ENCODE results near the gene RBFOX2. TPM values are rescaled to one million over a fixed set of nuclear protein-coding genes. Genes with fewer than 3 reads are reported as not detected.

Gene RBFOX2
- total and polyA plus RNA-seq, 10 of the 15 experiments (the other 5 are each of a cell fraction or from before 2014, with no cell fraction given): 0.01 to 2.7 (median 0.17) TPM; not detected in 4

DNA sequence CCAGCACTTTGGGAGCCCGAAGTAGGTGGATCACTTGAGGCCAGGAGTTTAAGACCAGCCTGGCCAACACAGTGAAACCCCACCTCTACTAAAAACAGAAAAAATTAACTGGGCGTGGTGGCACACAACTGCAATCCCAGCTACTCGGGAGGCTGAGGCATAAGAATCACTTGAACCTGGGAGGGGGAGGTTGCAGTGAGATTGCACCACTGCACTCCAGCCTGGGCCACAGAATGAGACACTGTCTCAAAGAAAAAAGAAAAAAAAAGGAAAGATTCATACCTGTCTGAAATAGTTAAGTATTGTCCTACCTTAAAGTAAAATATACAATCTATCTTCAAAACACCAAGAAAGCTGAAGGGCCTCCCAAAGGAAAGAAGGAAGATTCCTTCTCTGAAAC lies 20.1 kb downstream of the RBFOX2 start (continued):
- TF ChIP-seq, protein P1, sequence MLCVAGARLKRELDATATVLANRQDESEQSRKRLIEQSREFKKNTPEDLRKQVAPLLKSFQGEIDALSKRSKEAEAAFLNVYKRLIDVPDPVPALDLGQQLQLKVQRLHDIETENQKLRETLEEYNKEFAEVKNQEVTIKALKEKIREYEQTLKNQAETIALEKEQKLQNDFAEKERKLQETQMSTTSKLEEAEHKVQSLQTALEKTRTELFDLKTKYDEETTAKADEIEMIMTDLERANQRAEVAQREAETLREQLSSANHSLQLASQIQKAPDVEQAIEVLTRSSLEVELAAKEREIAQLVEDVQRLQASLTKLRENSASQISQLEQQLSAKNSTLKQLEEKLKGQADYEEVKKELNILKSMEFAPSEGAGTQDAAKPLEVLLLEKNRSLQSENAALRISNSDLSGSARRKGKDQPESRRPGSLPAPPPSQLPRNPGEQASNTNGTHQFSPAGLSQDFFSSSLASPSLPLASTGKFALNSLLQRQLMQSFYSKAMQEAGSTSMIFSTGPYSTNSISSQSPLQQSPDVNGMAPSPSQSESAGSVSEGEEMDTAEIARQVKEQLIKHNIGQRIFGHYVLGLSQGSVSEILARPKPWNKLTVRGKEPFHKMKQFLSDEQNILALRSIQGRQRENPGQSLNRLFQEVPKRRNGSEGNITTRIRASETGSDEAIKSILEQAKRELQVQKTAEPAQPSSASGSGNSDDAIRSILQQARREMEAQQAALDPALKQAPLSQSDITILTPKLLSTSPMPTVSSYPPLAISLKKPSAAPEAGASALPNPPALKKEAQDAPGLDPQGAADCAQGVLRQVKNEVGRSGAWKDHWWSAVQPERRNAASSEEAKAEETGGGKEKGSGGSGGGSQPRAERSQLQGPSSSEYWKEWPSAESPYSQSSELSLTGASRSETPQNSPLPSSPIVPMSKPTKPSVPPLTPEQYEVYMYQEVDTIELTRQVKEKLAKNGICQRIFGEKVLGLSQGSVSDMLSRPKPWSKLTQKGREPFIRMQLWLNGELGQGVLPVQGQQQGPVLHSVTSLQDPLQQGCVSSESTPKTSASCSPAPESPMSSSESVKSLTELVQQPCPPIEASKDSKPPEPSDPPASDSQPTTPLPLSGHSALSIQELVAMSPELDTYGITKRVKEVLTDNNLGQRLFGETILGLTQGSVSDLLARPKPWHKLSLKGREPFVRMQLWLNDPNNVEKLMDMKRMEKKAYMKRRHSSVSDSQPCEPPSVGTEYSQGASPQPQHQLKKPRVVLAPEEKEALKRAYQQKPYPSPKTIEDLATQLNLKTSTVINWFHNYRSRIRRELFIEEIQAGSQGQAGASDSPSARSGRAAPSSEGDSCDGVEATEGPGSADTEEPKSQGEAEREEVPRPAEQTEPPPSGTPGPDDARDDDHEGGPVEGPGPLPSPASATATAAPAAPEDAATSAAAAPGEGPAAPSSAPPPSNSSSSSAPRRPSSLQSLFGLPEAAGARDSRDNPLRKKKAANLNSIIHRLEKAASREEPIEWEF (IDR thresholded peaks at IDR 0.05; ENCODE audit: insufficient replicate concordance, low read depth, low read length): no peak
- no peak for TF ChIP-seq NFYB (IDR thresholded peaks at IDR 0.05; ENCODE audit: insufficient read depth, low read depth, low read length)

DNA sequence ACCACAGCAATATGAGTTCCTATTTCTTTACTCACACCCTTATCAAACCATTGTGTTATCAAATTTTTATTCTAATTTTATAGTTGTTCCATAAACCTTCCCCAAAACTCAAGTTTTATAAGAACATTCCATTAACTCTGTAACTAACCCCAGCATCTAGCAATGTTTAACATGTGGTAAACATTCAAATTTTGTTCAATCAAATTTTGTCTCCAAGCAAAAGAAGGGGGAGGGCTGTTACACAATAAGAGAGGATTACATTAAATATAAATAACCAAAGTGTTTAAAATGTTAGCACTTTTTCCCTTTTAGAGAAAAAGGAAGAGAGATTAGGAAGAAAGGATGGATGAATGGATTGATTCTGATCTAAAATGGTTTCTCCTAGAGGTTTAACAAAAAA lies 20.5 kb downstream of the RBFOX2 start:
- ATAC-seq (no peak), DNase-seq (ENCODE audit: low read depth, low spot score) (no peak), FAIRE-seq (no peak)
- no peaks in the 10 kb centered on the region; a peak in 1 of 4 replicates for H3K27me3 ChIP-seq (replicated peaks in 1 of 2; ENCODE audit: control insufficient read depth in 2 of 2, insufficient read depth in 2 of 2, low read length in 1 of 2)
- H3K36me3 ChIP-seq (ENCODE audit: control insufficient read depth in 2 of 2, insufficient read depth in 2 of 2, low read length in 1 of 2): no peaks in the 10 kb centered on the region
- no peak overlapping the region for H2AFZ ChIP-seq (ENCODE audit: control insufficient read depth, low read depth, low read length)
- intact Hi-C loops (cut with micrococcal nuclease; ENCODE audit: unreplicated experiment) (no loop called here), in situ Hi-C loops (cut with MboI) (no loop called here)
- SMC1A ChIA-PET (ENCODE audit: uncharacterized antibody, unreplicated experiment): no interaction called here
- TF ChIP-seq ZNF384 (IDR thresholded peaks at IDR 0.05; ENCODE audit: borderline replicate concordance, low read depth, low read length) (no peak), ETV6 (conservative IDR thresholded peaks at IDR 0.05 in 1 of 2, IDR thresholded peaks at IDR 0.05 in 1 of 2; ENCODE audit: borderline replicate concordance in 1 of 2, low read depth in 1 of 2) (no peak), CHD2 (IDR thresholded peaks at IDR 0.05; ENCODE audit: borderline replicate concordance, low read depth, low read length) (no peak), TCF7 (IDR thresholded peaks at IDR 0.05; ENCODE audit: borderline replicate concordance) (no peak), NFYA (IDR thresholded peaks at IDR 0.05; ENCODE audit: borderline replicate concordance, low read depth, low read length) (no peak), STAT3 (IDR thresholded peaks at IDR 0.05; ENCODE audit: low read depth, low read length) (no peak), POLR2A (IDR thresholded peaks at IDR 0.05; ENCODE audit: low read depth, low read length) (no peak), ASH2L (IDR thresholded peaks at IDR 0.05; ENCODE audit: borderline replicate concordance, low read depth) (no peak), CBX5 (IDR thresholded peaks at IDR 0.05; ENCODE audit: low read depth) (no peak), MYC (IDR thresholded peaks at IDR 0.05; ENCODE audit: insufficient read depth, insufficient read length, insufficient replicate concordance, low read length, severe bottlenecking) (no peak)
- TF ChIP-seq, protein P2, sequence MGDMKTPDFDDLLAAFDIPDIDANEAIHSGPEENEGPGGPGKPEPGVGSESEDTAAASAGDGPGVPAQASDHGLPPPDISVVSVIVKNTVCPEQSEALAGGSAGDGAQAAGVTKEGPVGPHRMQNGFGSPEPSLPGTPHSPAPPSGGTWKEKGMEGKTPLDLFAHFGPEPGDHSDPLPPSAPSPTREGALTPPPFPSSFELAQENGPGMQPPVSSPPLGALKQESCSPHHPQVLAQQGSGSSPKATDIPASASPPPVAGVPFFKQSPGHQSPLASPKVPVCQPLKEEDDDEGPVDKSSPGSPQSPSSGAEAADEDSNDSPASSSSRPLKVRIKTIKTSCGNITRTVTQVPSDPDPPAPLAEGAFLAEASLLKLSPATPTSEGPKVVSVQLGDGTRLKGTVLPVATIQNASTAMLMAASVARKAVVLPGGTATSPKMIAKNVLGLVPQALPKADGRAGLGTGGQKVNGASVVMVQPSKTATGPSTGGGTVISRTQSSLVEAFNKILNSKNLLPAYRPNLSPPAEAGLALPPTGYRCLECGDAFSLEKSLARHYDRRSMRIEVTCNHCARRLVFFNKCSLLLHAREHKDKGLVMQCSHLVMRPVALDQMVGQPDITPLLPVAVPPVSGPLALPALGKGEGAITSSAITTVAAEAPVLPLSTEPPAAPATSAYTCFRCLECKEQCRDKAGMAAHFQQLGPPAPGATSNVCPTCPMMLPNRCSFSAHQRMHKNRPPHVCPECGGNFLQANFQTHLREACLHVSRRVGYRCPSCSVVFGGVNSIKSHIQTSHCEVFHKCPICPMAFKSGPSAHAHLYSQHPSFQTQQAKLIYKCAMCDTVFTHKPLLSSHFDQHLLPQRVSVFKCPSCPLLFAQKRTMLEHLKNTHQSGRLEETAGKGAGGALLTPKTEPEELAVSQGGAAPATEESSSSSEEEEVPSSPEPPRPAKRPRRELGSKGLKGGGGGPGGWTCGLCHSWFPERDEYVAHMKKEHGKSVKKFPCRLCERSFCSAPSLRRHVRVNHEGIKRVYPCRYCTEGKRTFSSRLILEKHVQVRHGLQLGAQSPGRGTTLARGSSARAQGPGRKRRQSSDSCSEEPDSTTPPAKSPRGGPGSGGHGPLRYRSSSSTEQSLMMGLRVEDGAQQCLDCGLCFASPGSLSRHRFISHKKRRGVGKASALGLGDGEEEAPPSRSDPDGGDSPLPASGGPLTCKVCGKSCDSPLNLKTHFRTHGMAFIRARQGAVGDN (IDR thresholded peaks at IDR 0.05): no peak
- no peaks in the 10 kb centered on the region for H3K79me2 ChIP-seq (ENCODE audit: control insufficient read depth, insufficient read depth, low read length)
- H3K4me1 ChIP-seq (ENCODE audit: control insufficient read depth, insufficient read depth, low read length): no peaks in the 10 kb centered on the region
- H3K9me3 ChIP-seq (replicated peaks; ENCODE audit: control insufficient read depth, insufficient read depth, low read length): no peaks in the 10 kb centered on the region
- no peak overlapping the region for H3K4me2 ChIP-seq (ENCODE audit: control insufficient read depth, insufficient read depth)
- CTCF ChIA-PET: no interaction called here
- BruUV-seq (replicated peaks): no TSS peak
- no peak overlapping the region for H3K9ac ChIP-seq (ENCODE audit: control insufficient read depth, insufficient read depth, low read length)
- no peaks in the 10 kb centered on the region for H4K20me1 ChIP-seq (ENCODE audit: control insufficient read depth, insufficient read depth)
- RAD21 ChIA-PET (ENCODE audit: unreplicated experiment): no interaction called here
- H3K4me3 ChIP-seq: no peak overlapping the region
- H3K27ac ChIP-seq (ENCODE audit: control insufficient read depth, insufficient read depth): no peak overlapping the region
- POLR2A ChIA-PET: no interaction called here

All from GM12878 (cell line).